Thoracic aorta (tissue), 2 donors: Measurements from ENCODE around the gene DTWD2. TPM values are rescaled to one million over a fixed set of nuclear protein-coding genes. Genes with fewer than 3 reads are reported as not detected.
A peak's percentile ranks its signal among the peaks of the same experiment; 100 is the strongest.

Experiments
- ATAC-seq: fragments of 150-250 bp; one replicate; pipeline ENCODE4 v1.8.0; 2017; ENCODE audit warnings: low read depth; ENCODE audit not compliant: insufficient number of reproducible peaks, low FRiP score
- DNase-seq: peaks from one replicate; pipeline ENCODE4 v3.0.0-alpha.2; 2020; ENCODE audit warnings: low spot score
- H3K27ac ChIP-seq, 2 donors: fragments of 200-600 bp; sonication (generic); 1 replicate in 1 of 2; 2 replicates in 1 of 2; pipeline ENCODE4 v1.5.1; 2016; ENCODE audit warnings: mild to moderate bottlenecking in 2 of 2, moderate library complexity in 2 of 2
- H3K27me3 ChIP-seq: fragments of 200-600 bp; sonication (generic); replicated peaks from 2 replicates; pipeline ENCODE4 v1.6.0; 2016; ENCODE audit warnings: mild to moderate bottlenecking; ENCODE audit not compliant: insufficient read depth
- H3K36me3 ChIP-seq: fragments of 200-600 bp; sonication (generic); one replicate; pipeline ENCODE4 v1.5.1; 2016
- H3K4me1 ChIP-seq, 2 donors: fragments of 200-600 bp; sonication (generic); 1 replicate in 1 of 2; 2 replicates in 1 of 2; pipeline versions ENCODE4 v1.5.1 to v1.6.0; 2016; ENCODE audit warnings: low read depth in 2 of 2, mild to moderate bottlenecking in 1 of 2; ENCODE audit not compliant: control insufficient read depth in 1 of 2
- H3K4me3 ChIP-seq: fragments of 200-600 bp; sonication (generic); 2 replicates; pipeline ENCODE4 v1.5.1; 2016; ENCODE audit warnings: mild to moderate bottlenecking
- H3K9me3 ChIP-seq: fragments of 200-600 bp; sonication (generic); 2 replicates; pipeline ENCODE4 v1.5.1; 2016
- total RNA-seq, 2 donors: library from RNA; depleted of rRNA; stranded (reverse); fragments of >200 nt; gene quantifications; one replicate each; pipeline versions ENCODE4 v1.1.0 to v1.2.3, GENCODE V29; 2016
- TF ChIP-seq, protein P1 (sequence below): fragments of 200-600 bp; sonication (generic); IDR thresholded peaks from one replicate; pipeline ENCODE4 v1.5.1; 2019; ENCODE audit warnings: antibody characterized with exemption

DTWD2 gene
- total RNA-seq, 2 donors from 2014 or later = 5.0 to 8.7 TPM

DNA sequence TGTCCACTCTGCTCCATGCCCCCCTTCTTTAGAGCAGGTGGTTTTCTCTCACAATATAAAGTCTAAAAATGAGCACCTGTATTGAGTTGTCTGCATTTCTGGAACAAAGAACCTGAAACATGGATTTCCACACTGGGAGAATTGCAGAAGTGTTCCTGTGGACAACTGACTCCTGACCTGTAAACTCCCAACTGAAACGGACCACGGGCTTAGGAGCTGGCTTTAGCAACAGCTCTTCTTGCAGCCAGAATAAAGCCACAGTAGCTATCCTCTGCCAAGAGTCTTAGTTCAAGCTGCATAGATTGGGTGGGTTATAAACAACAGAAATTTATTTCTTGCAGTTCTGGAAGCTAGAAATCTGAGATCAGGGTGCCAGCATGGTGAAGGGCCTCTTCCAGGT lies 194.7 kb downstream of the DTWD2 start:
- TF ChIP-seq, protein P1, sequence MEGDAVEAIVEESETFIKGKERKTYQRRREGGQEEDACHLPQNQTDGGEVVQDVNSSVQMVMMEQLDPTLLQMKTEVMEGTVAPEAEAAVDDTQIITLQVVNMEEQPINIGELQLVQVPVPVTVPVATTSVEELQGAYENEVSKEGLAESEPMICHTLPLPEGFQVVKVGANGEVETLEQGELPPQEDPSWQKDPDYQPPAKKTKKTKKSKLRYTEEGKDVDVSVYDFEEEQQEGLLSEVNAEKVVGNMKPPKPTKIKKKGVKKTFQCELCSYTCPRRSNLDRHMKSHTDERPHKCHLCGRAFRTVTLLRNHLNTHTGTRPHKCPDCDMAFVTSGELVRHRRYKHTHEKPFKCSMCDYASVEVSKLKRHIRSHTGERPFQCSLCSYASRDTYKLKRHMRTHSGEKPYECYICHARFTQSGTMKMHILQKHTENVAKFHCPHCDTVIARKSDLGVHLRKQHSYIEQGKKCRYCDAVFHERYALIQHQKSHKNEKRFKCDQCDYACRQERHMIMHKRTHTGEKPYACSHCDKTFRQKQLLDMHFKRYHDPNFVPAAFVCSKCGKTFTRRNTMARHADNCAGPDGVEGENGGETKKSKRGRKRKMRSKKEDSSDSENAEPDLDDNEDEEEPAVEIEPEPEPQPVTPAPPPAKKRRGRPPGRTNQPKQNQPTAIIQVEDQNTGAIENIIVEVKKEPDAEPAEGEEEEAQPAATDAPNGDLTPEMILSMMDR = no peak
- ATAC-seq (no peak), DNase-seq (no peak)
- no peaks in the 10 kb centered on the region for H3K9me3 ChIP-seq
- H3K4me3 ChIP-seq = no peak overlapping the region
- no peaks in the 10 kb centered on the region for H3K27me3 ChIP-seq
- no peaks in the 10 kb centered on the region for H3K36me3 ChIP-seq
- H3K4me1 ChIP-seq = peaks cover 0 to 7% of the 10 kb centered on the region in 2 donors
- H3K27ac ChIP-seq = no peak overlapping the region

GRCh38 chr5:118793091-118793490 lies 195.3 kb downstream of the DTWD2 start:
- TF ChIP-seq, protein P1 = no peak
- H3K36me3 ChIP-seq = no peaks in the 10 kb centered on the region

DNA sequence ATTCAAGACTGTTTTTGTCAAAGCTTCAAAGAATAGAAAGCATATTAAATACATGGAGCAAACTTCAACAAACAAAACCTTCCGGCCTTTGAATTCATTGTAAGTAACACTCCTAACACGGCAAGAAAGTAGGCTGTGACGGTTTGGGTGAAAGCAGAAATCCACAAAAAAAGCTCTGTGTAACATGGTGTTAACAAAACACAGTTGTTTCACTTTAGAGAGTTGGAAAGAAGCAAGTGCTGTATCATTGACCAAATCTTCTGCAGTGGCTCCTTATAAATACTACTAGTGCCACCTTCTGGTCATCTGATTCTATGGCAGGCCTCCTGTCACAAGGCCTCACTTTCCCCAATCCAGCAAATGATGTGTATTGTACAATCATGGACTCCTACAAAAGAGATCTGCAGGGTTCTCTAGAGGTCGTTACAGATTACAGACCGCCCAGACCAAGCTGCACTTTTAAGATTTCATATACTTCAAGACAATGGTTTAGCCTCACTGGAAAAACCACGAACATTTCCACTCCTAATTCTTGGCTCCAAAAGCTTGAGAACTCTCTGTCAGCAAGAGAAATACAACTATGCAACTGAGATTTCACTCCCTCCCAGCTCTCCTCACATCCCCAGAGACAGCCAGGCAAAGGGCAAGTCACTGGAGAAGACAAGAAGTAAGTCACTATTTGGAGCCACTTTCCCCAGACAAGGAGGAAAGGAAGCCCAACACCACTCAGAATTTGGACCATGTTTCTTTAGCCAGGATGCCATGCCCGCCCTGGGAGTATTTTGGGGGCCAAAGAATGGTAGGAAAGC lies 196.2 kb downstream of the DTWD2 start:
- Histone ChIP-seq H3K9me3 (no peaks in the 10 kb centered on the region), H3K27me3 (no peaks in the 10 kb centered on the region), H3K4me1 (peaks cover 0 to 7% of the 10 kb centered on the region in 2 donors), H3K36me3 (no peaks in the 10 kb centered on the region), H3K4me3 (peak overlapping the region; percentile 50), H3K27ac (no peak overlapping the region)
- TF ChIP-seq, protein P1 = peak; percentile 68
- DNase-seq (no peak), ATAC-seq (peak; percentile 40)

More at GRCh38 chr5:118793091-118793490, 195.3 kb downstream of the DTWD2 start:
- Histone ChIP-seq H3K4me3 (no peak overlapping the region), H3K9me3 (no peaks in the 10 kb centered on the region), H3K27me3 (no peaks in the 10 kb centered on the region), H3K27ac (no peak overlapping the region), H3K4me1 (peaks cover 0 to 7% of the 10 kb centered on the region in 2 donors)
- DNase-seq = no peak
- no peak for ATAC-seq

DNA sequence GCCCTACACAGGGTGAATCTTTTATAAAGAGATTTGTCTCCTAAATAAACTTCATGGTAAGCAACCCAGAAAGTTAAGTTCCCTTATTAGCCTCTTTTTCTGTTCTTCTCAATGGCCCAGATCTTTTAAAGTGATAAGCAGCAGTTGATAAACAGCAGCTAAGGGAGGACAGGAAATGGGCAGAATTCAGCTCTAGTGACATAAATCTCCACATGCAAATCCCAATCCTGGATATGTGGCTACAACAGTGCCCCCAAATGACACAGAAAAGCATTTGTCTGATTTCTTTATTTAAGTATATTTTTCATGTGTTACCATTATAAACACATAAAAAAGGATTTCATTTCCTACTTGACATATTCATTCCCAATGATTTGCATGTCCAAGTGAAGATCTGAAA lies 199.0 kb downstream of the DTWD2 start:
- ATAC-seq = no peak

GRCh38 chr5:118788351-118788750 lies 200.0 kb downstream of the DTWD2 start:
- Histone ChIP-seq H3K4me3 (no peak overlapping the region), H3K4me1 (peaks cover 0 to 7% of the 10 kb centered on the region in 2 donors), H3K27ac (no peak overlapping the region), H3K27me3 (no peaks in the 10 kb centered on the region), H3K9me3 (no peaks in the 10 kb centered on the region), H3K36me3 (no peaks in the 10 kb centered on the region)
- DNase-seq (no peak), ATAC-seq (no peak)
- TF ChIP-seq, protein P1 = no peak

More for the DNA sequence above, 199.0 kb downstream of the DTWD2 start:
- Histone ChIP-seq H3K27ac (no peak overlapping the region), H3K36me3 (no peaks in the 10 kb centered on the region), H3K4me1 (peaks cover 0 to 7% of the 10 kb centered on the region in 2 donors), H3K9me3 (no peaks in the 10 kb centered on the region), H3K4me3 (no peak overlapping the region), H3K27me3 (no peaks in the 10 kb centered on the region)
- TF ChIP-seq, protein P1 = no peak
- no peak for DNase-seq

Other genes starting within 250 kb of the DTWD2 start
- 10 to 100 TPM; 47.4 to 67.6 TPM for gene DMXL1, start 82.5 kb upstream of the DTWD2 start, total RNA-seq